Epithelial cell of esophagus (primary cell): ENCODE results near the gene PLEKHG3.
"Not testable (repeated sequence)": the region's sequence is repeated elsewhere in the genome, so short reads cannot be mapped to it uniquely, and the experiment has no call there.

ENCODE experiments used
- DNase-seq: peaks from one replicate; pipeline ENCODE4 v3.0.0; 2010; ENCODE audit warnings: low read depth
- H3K4me3 ChIP-seq: 2 replicates; pipeline ENCODE4 v1.5.1; 2011; ENCODE audit warnings: mild to moderate bottlenecking, low read length, control low read depth
- CTCF ChIP-seq: IDR thresholded peaks from 2 replicates; pipeline ENCODE4 v1.5.1; 2011; ENCODE audit warnings: low read depth, mild to moderate bottlenecking, low read length, control low read depth, inconsistent platforms; ENCODE audit not compliant: insufficient read depth; ENCODE audit errors: missing control alignments

Gene PLEKHG3

GRCh38 chr14:64688031-64688430 is 16.2 kb upstream of the PLEKHG3 start:
- no peak for DNase-seq
- no peak for TF ChIP-seq CTCF
- H3K4me3 ChIP-seq: no peak overlapping the region

- no peak for DNase-seq
- no peak overlapping the region for H3K4me3 ChIP-seq
- no peak for TF ChIP-seq CTCF
Measured at GRCh38 chr14:64688811-64689281, 15.4 kb upstream of the PLEKHG3 start.

- no peak for TF ChIP-seq CTCF
- DNase-seq: no peak
- no peak overlapping the region for H3K4me3 ChIP-seq
Measured at GRCh38 chr14:64689289-64689688, 14.9 kb upstream of the PLEKHG3 start.

- not testable (repeated sequence) for DNase-seq, H3K4me3 ChIP-seq
Measured at GRCh38 chr14:64690607-64691006, 13.6 kb upstream of the PLEKHG3 start.

- TF ChIP-seq CTCF: no peak
- DNase-seq: no peak
- no peak overlapping the region for H3K4me3 ChIP-seq
Measured at GRCh38 chr14:64691376-64691775, 12.8 kb upstream of the PLEKHG3 start.

GRCh38 chr14:64692189-64692985 is 11.8 kb upstream of the PLEKHG3 start:
- TF ChIP-seq CTCF: no peak
- H3K4me3 ChIP-seq: no peak overlapping the region
- peak; percentile 44 for DNase-seq

- DNase-seq: no peak
- TF ChIP-seq CTCF: no peak
- H3K4me3 ChIP-seq: no peak overlapping the region
Measured at GRCh38 chr14:64692986-64693809, 11.0 kb upstream of the PLEKHG3 start.
